ENCODE results near the gene CD28.

DNA sequence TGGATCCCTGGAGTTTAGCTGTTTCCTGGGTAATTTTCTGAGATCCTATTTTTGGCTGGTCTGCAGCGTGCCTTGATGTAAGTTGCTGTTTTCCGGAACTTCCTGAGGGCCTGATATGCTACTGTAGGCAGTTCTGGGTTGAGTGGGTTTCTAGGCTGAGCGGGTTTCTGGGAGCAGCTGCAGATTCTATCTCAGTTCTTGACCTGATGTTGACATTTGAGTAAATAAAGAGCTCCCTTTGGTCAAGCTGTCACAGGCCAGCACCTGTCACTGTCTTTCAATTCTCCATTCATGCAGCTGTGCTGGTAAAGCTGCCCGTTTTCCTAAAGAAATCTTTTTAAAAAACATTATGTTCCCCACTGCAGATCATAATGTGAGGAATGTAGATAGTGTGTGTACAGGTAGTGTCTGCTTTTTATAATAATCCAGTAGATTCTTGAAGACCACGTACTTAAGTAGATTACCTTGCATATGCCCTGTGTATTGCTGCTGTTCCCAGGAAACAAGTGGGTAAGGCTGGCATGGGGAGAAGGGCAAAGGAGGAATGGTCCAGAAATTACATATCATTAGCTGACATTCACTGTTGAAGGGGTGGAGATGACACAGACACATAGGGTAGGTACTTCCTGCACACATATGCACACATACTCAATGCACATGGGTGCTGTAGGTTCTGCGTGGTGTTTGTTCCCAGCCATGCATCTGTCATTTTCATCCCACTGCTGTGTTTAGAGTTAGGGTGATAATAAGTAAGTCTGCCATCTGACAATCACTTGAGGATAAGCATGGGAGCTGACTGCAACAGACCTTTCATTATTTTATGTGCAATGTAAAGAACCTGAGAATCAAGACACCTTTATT lies 25.9 kb downstream of the CD28 start:
- TF ChIP-seq CTCF (IDR thresholded peaks at IDR 0.05; ENCODE audit: insufficient read depth, low read length) (no peak), REST (IDR thresholded peaks at IDR 0.05; ENCODE audit: insufficient replicate concordance, low read depth) (no peak), POLR2AphosphoS5 (IDR thresholded peaks at IDR 0.05; ENCODE audit: low read depth) (no peak), SPI1 (IDR thresholded peaks at IDR 0.05; ENCODE audit: borderline replicate concordance, low read depth) (no peak)
